HTR-8/SVneo (cell line): ENCODE data around the gene ABCA10.
"Not testable (repeated sequence)": the region's sequence is repeated elsewhere in the genome, so short reads cannot be mapped to it uniquely, and the experiment has no call there.

Source experiments
- DNase-seq: peaks from one replicate; pipeline ENCODE4 v3.0.0; 2011; ENCODE audit warnings: low spot score, mixed read lengths; ENCODE audit not compliant: insufficient read length
- FAIRE-seq: peaks from 2 replicates; lab custom pipeline; 2011; peaks lifted over from hg19 to GRCh38; lab: Jason Lieb, UNC

The ABCA10 gene

GRCh38 chr17:69230939-69231338 lies 2.3 kb upstream of the ABCA10 start:
- DNase-seq (no peak), FAIRE-seq (no peak)

- FAIRE-seq = no peak
- no peak for DNase-seq
Measured at GRCh38 chr17:69228018-69228417, 606 bp downstream of the ABCA10 start.

- no peak for FAIRE-seq
- DNase-seq = no peak
Measured at GRCh38 chr17:69227541-69227940, 1.1 kb downstream of the ABCA10 start.

GRCh38 chr17:69223809-69224208 lies 4.8 kb downstream of the ABCA10 start:
- FAIRE-seq (peak; percentile 13), DNase-seq (no peak)

GRCh38 chr17:69222707-69223258 lies 5.8 kb downstream of the ABCA10 start:
- DNase-seq = no peak
- no peak for FAIRE-seq

GRCh38 chr17:69220098-69220497 lies 8.5 kb downstream of the ABCA10 start:
- DNase-seq (no peak), FAIRE-seq (no peak)

- FAIRE-seq = no peak
- no peak for DNase-seq
Measured at GRCh38 chr17:69218986-69219385, 9.6 kb downstream of the ABCA10 start.

GRCh38 chr17:69213059-69213813 lies 15.4 kb downstream of the ABCA10 start:
- peak; percentile 15 for DNase-seq
- peak; percentile 90 for FAIRE-seq

GRCh38 chr17:69208640-69209039 lies 20.0 kb downstream of the ABCA10 start:
- no peak for DNase-seq
- FAIRE-seq = no peak

GRCh38 chr17:69207151-69207550 lies 21.5 kb downstream of the ABCA10 start:
- no peak for FAIRE-seq
- DNase-seq = no peak

- FAIRE-seq (no peak), DNase-seq (no peak)
Measured at GRCh38 chr17:69198238-69198637, 30.4 kb downstream of the ABCA10 start.

GRCh38 chr17:69196105-69196653 lies 32.4 kb downstream of the ABCA10 start:
- FAIRE-seq, DNase-seq: not testable (repeated sequence)

GRCh38 chr17:69192754-69193153 lies 35.9 kb downstream of the ABCA10 start:
- FAIRE-seq = no peak
- DNase-seq = no peak

GRCh38 chr17:69188796-69189195 lies 39.8 kb downstream of the ABCA10 start:
- FAIRE-seq = no peak
- no peak for DNase-seq

- FAIRE-seq (no peak), DNase-seq (no peak)
Measured at GRCh38 chr17:69188064-69188463, 40.6 kb downstream of the ABCA10 start.

GRCh38 chr17:69187294-69187693 lies 41.3 kb downstream of the ABCA10 start:
- DNase-seq (no peak), FAIRE-seq (no peak)

GRCh38 chr17:69179227-69179952 lies 49.2 kb downstream of the ABCA10 start:
- no peak for FAIRE-seq
- no peak for DNase-seq

- DNase-seq = no peak
- FAIRE-seq = no peak
Measured at GRCh38 chr17:69176457-69176795, 52.2 kb downstream of the ABCA10 start.

- FAIRE-seq = peak; percentile 54
- DNase-seq = peak; percentile 46
Measured at GRCh38 chr17:69175625-69176456, 52.8 kb downstream of the ABCA10 start.

GRCh38 chr17:69175262-69175624 lies 53.4 kb downstream of the ABCA10 start:
- DNase-seq = no peak
- no peak for FAIRE-seq
